ENCODE measurements around the gene SCN3B.
"Not testable (repeated sequence)": the region's sequence is repeated elsewhere in the genome, so short reads cannot be mapped to it uniquely, and the experiment has no call there.

The SCN3B gene

DNA sequence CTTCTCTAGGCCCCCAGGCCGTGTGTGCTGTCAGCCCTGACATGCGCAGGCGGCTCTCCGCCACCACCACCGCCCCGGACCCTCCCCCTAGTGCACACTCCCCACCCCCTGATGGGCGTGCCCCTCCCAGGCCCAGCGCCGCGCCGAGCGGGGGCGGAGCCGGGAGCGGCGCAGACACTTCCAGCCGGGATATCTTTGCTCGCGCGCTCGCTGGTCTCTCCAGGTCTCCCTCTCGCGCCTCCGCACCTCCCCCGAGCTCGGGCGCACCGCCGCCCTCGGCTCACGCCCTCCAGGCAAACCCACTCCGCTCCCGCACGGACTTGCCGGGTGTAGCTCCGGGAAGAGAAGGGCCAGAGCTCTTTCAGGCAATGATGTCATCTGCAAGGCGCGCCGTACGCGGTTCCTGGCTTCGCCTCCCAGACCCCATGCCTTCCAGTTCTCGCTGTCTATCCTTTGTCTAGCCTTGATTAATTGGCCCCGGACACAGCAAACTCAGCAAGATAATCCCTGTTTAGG is at the start of gene SCN3B:
Gene SCN3B (minus strand): TSS at position 59 of the 516 bp plus-strand sequence. CDS start 823 bp downstream, outside the sequence.
- no peak for DNase-seq (ENCODE audit: low read depth)

GRCh38 chr11:123702696-123703095 is 48.3 kb upstream of the SCN3B start:
- no peak for DNase-seq (ENCODE audit: low read depth)

- no peak for DNase-seq (ENCODE audit: low read depth)
Observed at GRCh38 chr11:123702139-123702538, 47.7 kb upstream of the SCN3B start.

- DNase-seq (ENCODE audit: low read depth) = no peak
Observed at GRCh38 chr11:123700772-123701171, 46.3 kb upstream of the SCN3B start.

- no peak for DNase-seq (ENCODE audit: low read depth)
Observed at GRCh38 chr11:123698546-123699127, 44.2 kb upstream of the SCN3B start.

DNA sequence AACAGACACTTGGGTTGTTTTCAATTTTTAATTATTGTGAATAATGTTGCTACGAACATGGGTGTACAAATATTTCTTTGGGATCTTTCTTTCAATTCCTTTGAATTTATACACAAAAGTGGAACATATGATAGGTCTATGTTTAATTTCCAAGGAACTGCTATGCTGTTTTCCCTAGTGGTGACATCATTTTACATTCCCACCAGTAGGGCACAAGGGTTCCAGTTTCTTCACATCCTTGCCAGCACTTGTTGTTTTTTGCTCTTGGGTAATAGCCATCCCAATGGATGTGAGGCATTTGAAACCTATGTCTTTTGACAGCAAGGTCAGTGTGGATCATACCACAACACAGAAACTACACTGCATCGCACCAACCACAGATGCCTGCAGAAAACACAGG is 41.8 kb upstream of the SCN3B start:
- no peak for DNase-seq (ENCODE audit: low read depth)

DNA sequence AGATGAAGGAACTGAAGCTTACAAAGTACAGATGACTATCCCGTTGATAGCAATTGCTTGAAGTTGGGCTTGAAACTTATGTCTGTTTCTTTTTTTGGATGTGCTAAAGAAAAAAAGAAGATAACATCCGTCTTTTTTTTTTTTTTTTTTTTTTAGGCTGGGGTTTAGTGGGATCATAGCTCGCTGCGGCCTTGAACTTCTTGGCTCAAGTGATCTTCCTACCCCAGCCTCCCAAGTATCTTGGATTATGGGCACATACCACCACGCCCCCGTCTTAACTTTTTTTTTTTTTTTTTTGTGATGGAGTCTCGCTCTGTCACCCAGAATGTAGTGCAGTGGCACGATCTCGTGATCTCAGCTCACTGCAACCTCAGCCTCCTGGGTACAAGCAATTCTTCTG is 40.8 kb upstream of the SCN3B start:
- DNase-seq (ENCODE audit: low read depth) = no peak

- DNase-seq (ENCODE audit: low read depth) = no peak
Observed at GRCh38 chr11:123694551-123694950, 40.1 kb upstream of the SCN3B start.

DNA sequence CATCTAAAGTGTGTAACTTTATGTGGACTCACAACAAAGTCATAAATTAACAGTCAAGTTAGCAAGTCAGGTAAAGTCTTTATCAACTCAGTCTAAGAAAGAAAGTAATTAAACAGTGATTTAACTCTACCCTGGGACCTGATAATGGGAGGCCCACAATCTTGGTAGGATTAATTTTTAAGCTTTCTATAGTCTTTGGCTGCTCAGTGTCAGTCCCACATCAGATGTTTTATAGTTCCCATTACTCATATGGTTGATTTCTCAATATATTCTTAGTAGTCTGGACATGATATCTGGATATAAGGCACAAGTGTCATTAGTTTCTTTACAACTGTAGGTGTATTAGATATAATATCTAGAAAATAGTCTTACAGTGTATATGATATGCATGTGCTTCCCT is 38.5 kb upstream of the SCN3B start:
- DNase-seq (ENCODE audit: low read depth) = no peak

DNA sequence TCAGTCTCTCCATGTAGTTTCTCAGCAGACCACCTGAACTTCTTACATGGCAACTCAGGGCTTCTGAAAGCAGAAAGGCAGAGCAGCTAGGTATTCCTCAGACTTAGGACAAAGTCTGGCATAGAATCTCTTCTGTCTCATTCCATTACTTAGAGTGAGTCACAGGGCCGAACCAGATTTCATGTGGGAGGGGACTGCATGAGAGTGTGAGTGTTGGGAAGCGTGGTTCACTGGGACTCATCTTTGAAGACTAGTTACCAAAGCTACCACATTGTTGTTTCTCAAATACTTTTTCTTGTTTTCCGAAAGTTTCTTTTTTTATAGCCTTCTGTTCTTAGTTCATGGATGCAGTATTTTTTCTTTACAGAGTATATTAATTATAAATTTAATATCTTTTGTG is 36.1 kb upstream of the SCN3B start:
- no peak for DNase-seq (ENCODE audit: low read depth)

GRCh38 chr11:123684601-123685000 is 30.2 kb upstream of the SCN3B start:
- DNase-seq (ENCODE audit: low read depth) = no peak

DNA sequence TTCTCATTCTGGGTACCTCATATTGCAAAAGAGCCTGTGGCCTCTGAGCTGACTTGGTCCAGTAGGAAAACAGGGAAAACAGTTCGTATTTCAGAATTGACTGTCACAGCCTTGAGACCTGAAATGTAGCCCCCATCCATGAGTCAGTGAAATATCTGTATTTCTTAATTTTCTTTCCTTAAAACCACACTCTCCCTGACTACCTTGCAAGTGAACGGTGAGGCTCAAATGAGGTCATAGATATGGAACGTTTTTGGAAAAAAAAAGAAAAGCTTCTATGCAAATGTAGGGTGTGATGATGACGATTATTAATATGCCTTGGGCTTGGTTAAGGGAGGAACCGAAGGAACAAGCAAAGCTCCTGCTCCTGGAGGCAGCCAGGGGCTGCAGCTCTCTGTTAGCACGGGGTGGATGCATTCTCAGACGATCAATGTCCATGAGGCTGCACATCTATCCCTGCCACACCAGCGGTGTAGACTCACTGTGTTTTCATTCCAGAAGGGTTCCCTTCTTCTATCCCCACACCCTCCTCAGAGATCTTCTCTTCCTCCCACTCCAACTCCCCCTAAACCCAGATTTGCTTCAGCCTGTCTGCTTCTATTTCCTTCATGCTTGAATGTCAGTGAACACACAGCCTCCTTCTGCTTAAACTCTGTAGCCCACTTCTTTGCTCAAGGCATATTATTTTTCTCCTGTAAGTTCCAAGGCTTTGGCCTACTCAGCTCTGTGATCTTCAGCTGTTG is 29.2 kb upstream of the SCN3B start:
- no peak for DNase-seq (ENCODE audit: low read depth)

DNA sequence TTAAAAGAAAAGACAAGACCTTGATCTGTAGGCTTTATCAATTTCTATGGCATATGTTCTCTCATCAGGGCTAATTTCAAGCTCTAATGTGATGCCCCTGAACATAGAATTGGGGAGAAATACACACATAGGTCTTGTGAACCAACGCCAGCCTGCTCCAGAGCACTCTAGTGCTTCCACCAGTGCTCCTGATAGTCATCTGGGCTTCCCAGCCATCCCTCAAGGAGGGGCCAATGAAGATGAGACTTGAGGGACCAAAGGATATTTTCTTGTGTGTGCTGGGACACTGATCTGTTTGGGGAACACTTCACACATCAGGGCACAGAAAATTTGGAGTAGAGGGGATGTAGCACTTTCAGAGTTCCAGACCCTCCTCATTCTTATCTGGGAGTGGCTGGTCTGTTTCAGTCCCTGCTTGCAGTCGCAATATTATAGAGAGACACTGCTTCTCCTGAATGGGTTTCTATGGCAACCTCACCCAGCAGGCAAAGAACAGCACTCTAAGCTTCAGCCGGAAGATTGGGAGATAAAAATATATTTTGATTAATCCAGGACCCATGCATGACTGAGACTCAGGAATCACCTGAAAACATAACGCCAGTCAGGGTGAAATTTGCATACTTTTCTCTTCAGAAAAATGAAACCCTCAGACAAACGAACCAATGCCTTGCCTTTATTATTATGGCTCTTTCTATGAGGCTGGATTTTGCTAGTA is 28.4 kb upstream of the SCN3B start:
- DNase-seq (ENCODE audit: low read depth) = no peak

DNA sequence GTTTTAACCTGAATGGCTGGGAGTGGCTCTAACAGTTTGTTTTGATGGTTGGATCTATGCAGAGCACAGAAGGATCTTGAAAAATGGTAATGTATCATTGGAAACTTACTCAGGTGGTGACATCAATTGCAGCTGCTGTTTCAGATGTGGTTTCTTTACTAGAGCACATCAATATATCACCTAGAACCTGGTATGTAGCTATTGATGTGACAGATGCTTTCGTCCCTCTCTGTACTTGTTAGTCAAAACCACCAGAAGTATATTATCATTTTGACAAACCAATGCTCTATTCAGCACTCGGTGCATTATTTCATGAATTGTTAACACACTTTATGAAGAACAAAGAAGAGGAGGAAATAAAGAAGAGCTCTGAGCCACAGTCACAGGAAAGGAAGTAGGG is 26.6 kb upstream of the SCN3B start:
- DNase-seq (ENCODE audit: low read depth) = no peak

GRCh38 chr11:123678246-123678645 is 23.8 kb upstream of the SCN3B start:
- no peak for DNase-seq (ENCODE audit: low read depth)

DNA sequence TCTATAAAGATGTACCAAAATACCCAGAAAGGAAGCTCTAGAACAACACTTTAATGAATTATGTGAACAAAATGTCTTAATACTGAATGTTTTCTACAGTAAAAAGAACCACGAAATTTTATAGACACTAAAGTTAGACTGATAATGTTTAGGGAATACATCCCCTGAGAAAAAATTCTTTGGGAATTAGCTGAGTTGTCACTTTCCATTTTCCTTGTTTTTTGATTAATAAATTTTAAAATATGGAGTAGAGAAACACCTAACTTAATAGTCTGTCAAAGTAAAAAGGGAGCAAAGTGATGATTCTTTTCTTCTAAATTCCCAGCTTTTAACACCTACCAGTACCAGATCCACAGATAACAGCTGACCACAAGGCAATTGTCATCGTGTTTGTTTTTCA is 23.1 kb upstream of the SCN3B start:
- no peak for DNase-seq (ENCODE audit: low read depth)

GRCh38 chr11:123674297-123674696 is 19.9 kb upstream of the SCN3B start:
- DNase-seq (ENCODE audit: low read depth) = no peak

DNA sequence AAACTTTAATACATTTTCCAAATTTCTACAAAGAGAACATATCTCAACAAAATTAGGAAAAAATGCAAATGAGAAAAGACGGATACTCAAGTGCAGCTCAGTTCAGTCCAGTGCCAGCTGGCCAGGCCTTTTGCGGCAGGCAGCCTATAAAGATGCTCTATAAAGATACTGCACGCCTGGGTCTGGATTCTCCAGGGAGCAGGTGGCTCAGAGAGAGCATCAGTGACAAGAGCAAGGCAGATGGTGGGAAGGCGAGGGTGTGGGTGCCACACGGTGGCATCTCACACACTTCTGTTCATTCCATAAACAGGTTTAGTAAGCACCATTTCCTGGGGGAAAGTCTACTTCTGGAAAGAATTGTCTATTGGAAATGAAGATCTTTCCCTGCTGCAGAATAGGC is 18.1 kb upstream of the SCN3B start:
- DNase-seq (ENCODE audit: low read depth) = no peak

DNA sequence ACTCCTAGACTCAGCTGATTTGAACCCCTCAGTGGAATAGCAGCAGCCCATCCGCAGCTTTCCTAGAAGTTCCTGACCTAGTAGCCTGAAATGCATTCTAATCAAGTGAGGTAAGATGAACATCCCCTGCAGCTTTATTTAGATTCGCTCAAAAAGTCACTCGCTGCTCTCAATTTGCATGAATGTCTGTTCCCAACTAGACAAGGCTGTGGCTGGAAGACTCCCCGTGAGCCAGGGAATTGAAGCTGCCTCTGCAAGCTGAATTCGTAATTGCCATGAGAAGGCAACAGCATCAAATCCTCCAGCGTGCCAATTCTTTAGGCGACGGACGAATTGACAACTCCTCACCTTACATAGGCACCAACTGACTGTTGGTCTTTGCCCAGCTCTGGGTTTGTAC is 17.1 kb upstream of the SCN3B start:
- no peak for DNase-seq (ENCODE audit: low read depth)

DNA sequence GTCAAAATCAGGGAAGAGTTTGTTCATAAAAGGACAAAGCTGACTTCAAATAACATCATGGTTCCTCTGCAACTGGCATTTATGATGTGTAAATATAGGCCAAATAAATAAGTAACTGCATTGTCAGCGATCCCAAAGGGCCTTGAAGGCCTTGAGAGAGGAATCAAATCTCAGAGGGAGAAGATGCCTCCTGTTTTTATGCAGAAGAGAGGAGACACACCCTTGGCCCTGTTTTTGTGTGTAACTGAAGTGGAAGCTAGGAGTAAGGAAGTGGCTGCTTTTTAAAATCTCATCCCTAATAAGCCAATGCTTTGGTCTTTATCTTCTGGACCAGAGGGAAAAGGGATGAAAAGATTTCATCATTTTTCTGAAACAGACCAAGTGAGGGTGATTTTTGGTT is 15.7 kb upstream of the SCN3B start:
- no peak for DNase-seq (ENCODE audit: low read depth)

DNA sequence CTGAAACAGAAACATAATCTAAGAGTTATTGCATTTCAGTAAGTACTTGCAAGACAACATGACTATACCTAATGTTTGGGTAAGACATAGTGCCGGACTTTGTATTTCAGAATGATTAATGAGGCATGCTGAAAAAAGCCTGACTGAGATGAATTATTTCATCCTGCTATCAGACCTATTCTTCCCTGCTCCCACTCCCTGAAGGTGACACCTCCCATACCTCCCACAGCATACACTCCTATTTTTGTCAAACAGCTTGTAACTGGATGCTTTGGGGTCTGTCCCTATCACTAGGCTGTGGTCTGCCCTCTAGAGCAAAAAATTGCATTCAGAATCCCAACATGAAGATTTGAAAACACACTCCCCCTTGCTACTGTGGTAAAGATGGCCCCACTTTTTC is 10.9 kb upstream of the SCN3B start:
- DNase-seq (ENCODE audit: low read depth) = no peak

DNA sequence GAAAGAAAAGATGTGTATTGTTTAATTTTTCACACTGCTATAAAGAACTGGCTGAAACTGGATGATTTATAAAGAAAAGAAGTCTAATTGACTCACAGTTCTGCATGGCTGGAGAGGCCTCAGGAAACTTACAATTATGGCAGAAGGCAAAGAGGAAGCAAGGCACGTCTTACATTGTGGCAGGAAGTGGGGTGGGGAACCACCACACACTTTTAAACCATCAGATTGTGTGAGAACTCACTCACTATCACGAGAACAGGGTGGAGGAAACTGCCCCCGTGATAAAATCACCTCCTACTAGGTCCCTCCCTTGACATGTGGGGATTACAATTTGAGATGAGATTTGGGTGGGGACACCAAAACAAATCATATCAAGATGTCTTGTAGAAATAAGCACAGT is 5.5 kb upstream of the SCN3B start:
- DNase-seq (ENCODE audit: low read depth) = not testable (repeated sequence)

GRCh38 chr11:123659311-123659710 is 4.9 kb upstream of the SCN3B start:
- no peak for DNase-seq (ENCODE audit: low read depth)
